HEK293 (cell line): ENCODE measurements around the gene FHL1.

Source experiments
- CTCF ChIA-PET: fragments of 350-600 bp; formaldehyde crosslinking; extraction: SDS; loops from one replicate; lab custom pipeline; 2021; ENCODE audit warnings: antibody characterized with exemption; lab: Yijun Ruan, JAX
- POLR2A ChIA-PET: fragments of 300-600 bp; formaldehyde crosslinking; extraction: SDS; loops from one replicate; lab custom pipeline; 2020; ENCODE audit warnings: antibody characterized with exemption, inconsistent platforms; lab: Yijun Ruan, JAX
- H3K27ac ChIP-seq: fragments of 200-500 bp; sonication (Bioruptor generic); 2 replicates; pipeline ENCODE4 v1.5.1; 2014; ENCODE audit warnings: low read depth, low read length, control low read depth, inconsistent platforms; ENCODE audit errors: extremely low read depth
- H3K36me3 ChIP-seq, 2 experiments: fragments of 200-500 bp in 1 of 2; sonication (Bioruptor generic) in 1 of 2; 1 replicate in 1 of 2; 2 replicates in 1 of 2; pipeline ENCODE4 v1.5.1; 2014 to 2017; ENCODE audit warnings: inconsistent platforms in 2 of 2, low read length in 2 of 2; ENCODE audit not compliant: control insufficient read depth in 2 of 2, insufficient read depth in 1 of 2
- H3K4me1 ChIP-seq: fragments of 200-500 bp; sonication (Bioruptor generic); 2 replicates; pipeline ENCODE4 v1.5.1; 2014; ENCODE audit warnings: mild to moderate bottlenecking, low read length, inconsistent platforms; ENCODE audit not compliant: control insufficient read depth, insufficient read depth
- H3K4me3 ChIP-seq: 2 replicates; pipeline ENCODE4 v1.5.1; 2011; ENCODE audit warnings: low read depth, mild to moderate bottlenecking, control low read depth, low read length, moderate library complexity
- H3K9me3 ChIP-seq: fragments of 200-500 bp; sonication (Bioruptor generic); 2 replicates; pipeline ENCODE4 v1.5.1; 2014; ENCODE audit warnings: low read depth, low read length, inconsistent platforms; ENCODE audit not compliant: control insufficient read depth, insufficient read depth
- GLI2 ChIP-seq: fragments of 450-650 bp; formaldehyde crosslinking; IDR thresholded peaks from 2 replicates; pipeline ENCODE4; 2017; ENCODE audit warnings: missing biosample characterization, missing genetic modification characterization, low read depth, borderline replicate concordance
- GLIS1 ChIP-seq: fragments of 450-650 bp; formaldehyde crosslinking; IDR thresholded peaks from 2 replicates; pipeline ENCODE4 v1.5.1; 2016; ENCODE audit warnings: missing biosample characterization, missing genetic modification characterization
- GLIS2 ChIP-seq: fragments of 450-650 bp; formaldehyde crosslinking; IDR thresholded peaks from 2 replicates; pipeline ENCODE4 v1.5.1; 2016; ENCODE audit warnings: missing biosample characterization, missing genetic modification characterization
- HOXC10 ChIP-seq: sonication (generic); formaldehyde crosslinking; IDR thresholded peaks from 2 replicates; pipeline ENCODE4 v1.8.1; 2023; ENCODE audit warnings: mild to moderate bottlenecking, missing genetic modification reagents
- KLF8 ChIP-seq: fragments of 450-650 bp; formaldehyde crosslinking; IDR thresholded peaks from 2 replicates; pipeline ENCODE4 v1.5.1; 2016; ENCODE audit warnings: missing biosample characterization, missing genetic modification characterization
- RBAK ChIP-seq: fragments of 450-650 bp; formaldehyde crosslinking; IDR thresholded peaks from 2 replicates; pipeline ENCODE4 v1.5.1; 2016; ENCODE audit warnings: missing biosample characterization, missing genetic modification characterization
- SP3 ChIP-seq: fragments of 450-650 bp; formaldehyde crosslinking; IDR thresholded peaks from 2 replicates; pipeline ENCODE4 v1.5.1; 2016; ENCODE audit warnings: missing biosample characterization, missing genetic modification characterization
- ZBTB8A ChIP-seq: fragments of 450-650 bp; formaldehyde crosslinking; IDR thresholded peaks from 2 replicates; pipeline ENCODE4 v1.5.1; 2016; ENCODE audit warnings: missing biosample characterization, missing genetic modification characterization
- ZNF114 ChIP-seq: fragments of 450-650 bp; formaldehyde crosslinking; IDR thresholded peaks from 2 replicates; pipeline ENCODE4 v1.5.0; 2017; ENCODE audit warnings: missing biosample characterization, missing genetic modification characterization
- ZNF132 ChIP-seq: fragments of 450-650 bp; formaldehyde crosslinking; IDR thresholded peaks from 2 replicates; pipeline ENCODE4 v1.5.1; 2017; ENCODE audit warnings: missing biosample characterization, missing genetic modification characterization, borderline replicate concordance
- ZNF146 ChIP-seq: fragments of 450-650 bp; formaldehyde crosslinking; IDR thresholded peaks from 2 replicates; pipeline ENCODE4 v1.5.1; 2016; ENCODE audit warnings: missing biosample characterization, missing genetic modification characterization
- ZNF175 ChIP-seq: fragments of 450-650 bp; formaldehyde crosslinking; IDR thresholded peaks from 2 replicates; pipeline ENCODE4 v1.5.1; 2016; ENCODE audit warnings: missing biosample characterization, missing genetic modification characterization
- ZNF19 ChIP-seq: fragments of 450-650 bp; formaldehyde crosslinking; IDR thresholded peaks from 2 replicates; pipeline ENCODE4; 2016; ENCODE audit warnings: missing biosample characterization, missing genetic modification characterization, low read depth
- ZNF239 ChIP-seq: fragments of 450-650 bp; formaldehyde crosslinking; IDR thresholded peaks from 2 replicates; pipeline ENCODE4 v1.5.1; 2016; ENCODE audit warnings: missing biosample characterization, missing genetic modification characterization
- ZNF24 ChIP-seq: fragments of 450-650 bp; formaldehyde crosslinking; IDR thresholded peaks from 2 replicates; pipeline ENCODE4 v1.5.1; 2016; ENCODE audit warnings: missing biosample characterization, missing genetic modification characterization
- ZNF248 ChIP-seq: fragments of 450-650 bp; formaldehyde crosslinking; IDR thresholded peaks from 2 replicates; pipeline ENCODE4 v1.5.1; 2017; ENCODE audit warnings: missing biosample characterization, missing genetic modification characterization
- ZNF324 ChIP-seq: fragments of 450-650 bp; formaldehyde crosslinking; IDR thresholded peaks from 2 replicates; pipeline ENCODE4 v1.5.1; 2016; ENCODE audit warnings: missing biosample characterization, missing genetic modification characterization
- ZNF335 ChIP-seq: fragments of 450-650 bp; formaldehyde crosslinking; conservative IDR thresholded peaks from 2 replicates; pipeline ENCODE4 v1.5.1; 2016; ENCODE audit warnings: missing biosample characterization, missing genetic modification characterization
- ZNF341 ChIP-seq: fragments of 450-650 bp; formaldehyde crosslinking; IDR thresholded peaks from 2 replicates; pipeline ENCODE4; 2016; ENCODE audit warnings: low read depth, missing biosample characterization, missing genetic modification characterization
- ZNF354C ChIP-seq: fragments of 450-650 bp; formaldehyde crosslinking; IDR thresholded peaks from 2 replicates; pipeline ENCODE4 v1.5.1; 2016; ENCODE audit warnings: missing biosample characterization, missing genetic modification characterization, low read depth, borderline replicate concordance
- ZNF37A ChIP-seq: fragments of 450-650 bp; IDR thresholded peaks from 2 replicates; pipeline ENCODE4 v1.5.1; 2018; ENCODE audit warnings: missing biosample characterization, missing genetic modification characterization
- ZNF473 ChIP-seq: fragments of 450-650 bp; formaldehyde crosslinking; IDR thresholded peaks from 2 replicates; pipeline ENCODE4 v1.5.1; 2017; ENCODE audit warnings: missing biosample characterization, missing genetic modification characterization
- ZNF549 ChIP-seq: fragments of 450-650 bp; IDR thresholded peaks from 2 replicates; pipeline ENCODE4 v1.5.1; 2018; ENCODE audit warnings: missing biosample characterization, missing genetic modification characterization, mild to moderate bottlenecking, inconsistent platforms, moderate library complexity
- ZXDB ChIP-seq: fragments of 450-650 bp; formaldehyde crosslinking; IDR thresholded peaks from 2 replicates; pipeline ENCODE4 v1.5.1; 2016; ENCODE audit warnings: missing biosample characterization, missing genetic modification characterization
- TF ChIP-seq, protein P1 (sequence below): fragments of 450-650 bp; formaldehyde crosslinking; IDR thresholded peaks from 2 replicates; pipeline ENCODE4 v1.5.1; 2016; ENCODE audit warnings: missing biosample characterization, missing genetic modification characterization, borderline replicate concordance
- TF ChIP-seq, protein P2 (sequence below): fragments of 450-650 bp; formaldehyde crosslinking; IDR thresholded peaks from 2 replicates; pipeline ENCODE4 v1.5.1; 2016; ENCODE audit warnings: missing biosample characterization, missing genetic modification characterization
- TF ChIP-seq, protein P3 (sequence below): fragments of 450-650 bp; formaldehyde crosslinking; optimal IDR thresholded peaks from 2 replicates; pipeline ENCODE3; 2016; ENCODE audit warnings: missing biosample characterization, mild to moderate bottlenecking, missing genetic modification characterization
- TF ChIP-seq, protein P4 (sequence below): fragments of 450-650 bp; formaldehyde crosslinking; IDR thresholded peaks from 2 replicates; pipeline ENCODE4 v1.5.1; 2016; ENCODE audit warnings: missing biosample characterization, missing genetic modification characterization

Gene FHL1

DNA sequence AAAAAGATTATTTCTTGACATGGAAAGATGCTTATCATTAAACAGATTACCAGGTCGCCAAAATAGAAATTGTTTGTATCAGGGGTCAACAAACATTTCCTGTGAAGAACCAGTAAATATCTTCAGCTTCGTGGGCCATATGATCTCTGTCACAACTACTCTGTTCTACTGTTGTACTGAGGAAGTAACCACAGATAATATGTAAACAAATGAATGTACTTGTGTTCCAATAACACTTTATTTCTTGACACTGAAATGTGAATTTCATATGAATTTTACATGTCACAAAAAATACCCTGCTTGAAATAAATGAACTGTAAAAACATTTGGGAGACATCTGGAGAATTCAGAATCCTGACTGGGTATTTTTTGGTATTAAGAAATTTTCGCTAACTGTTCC, 4.7 kb upstream of the FHL1 start:
- no peaks in the 10 kb centered on the region for H3K9me3 ChIP-seq
- no peaks in the 10 kb centered on the region for H3K36me3 ChIP-seq
- CTCF ChIA-PET, result interaction anchor here (0.7 to 1.0 kb wide), 2 partner anchors 10 to 19 kb away, joined by 3 read pairs; no protein-coding TSS in a partner anchor
- no peak overlapping the region for H3K4me3 ChIP-seq
- no peak overlapping the region for H3K27ac ChIP-seq
- no peaks in the 10 kb centered on the region; the same call in 1 of the 2 replicates for H3K4me1 ChIP-seq
- TF ChIP-seq ZNF341 (tag by site-specific recombination), result no peak
- TF ChIP-seq ZXDB, result no peak
- TF ChIP-seq ZNF473, result no peak
- no peak for TF ChIP-seq ZNF37A
- TF ChIP-seq ZBTB8A (tag by site-specific recombination), result no peak
- TF ChIP-seq ZNF549, result no peak
- TF ChIP-seq ZNF146 (tag by site-specific recombination), result no peak
- no peak for TF ChIP-seq GLIS1 (tag by site-specific recombination)
- TF ChIP-seq RBAK (tag by site-specific recombination), result no peak
- no peak for TF ChIP-seq ZNF114
- TF ChIP-seq, protein P1, sequence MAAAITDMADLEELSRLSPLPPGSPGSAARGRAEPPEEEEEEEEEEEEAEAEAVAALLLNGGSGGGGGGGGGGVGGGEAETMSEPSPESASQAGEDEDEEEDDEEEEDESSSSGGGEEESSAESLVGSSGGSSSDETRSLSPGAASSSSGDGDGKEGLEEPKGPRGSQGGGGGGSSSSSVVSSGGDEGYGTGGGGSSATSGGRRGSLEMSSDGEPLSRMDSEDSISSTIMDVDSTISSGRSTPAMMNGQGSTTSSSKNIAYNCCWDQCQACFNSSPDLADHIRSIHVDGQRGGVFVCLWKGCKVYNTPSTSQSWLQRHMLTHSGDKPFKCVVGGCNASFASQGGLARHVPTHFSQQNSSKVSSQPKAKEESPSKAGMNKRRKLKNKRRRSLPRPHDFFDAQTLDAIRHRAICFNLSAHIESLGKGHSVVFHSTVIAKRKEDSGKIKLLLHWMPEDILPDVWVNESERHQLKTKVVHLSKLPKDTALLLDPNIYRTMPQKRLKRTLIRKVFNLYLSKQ, result no peak
- TF ChIP-seq ZNF19, result no peak
- TF ChIP-seq, protein P2, sequence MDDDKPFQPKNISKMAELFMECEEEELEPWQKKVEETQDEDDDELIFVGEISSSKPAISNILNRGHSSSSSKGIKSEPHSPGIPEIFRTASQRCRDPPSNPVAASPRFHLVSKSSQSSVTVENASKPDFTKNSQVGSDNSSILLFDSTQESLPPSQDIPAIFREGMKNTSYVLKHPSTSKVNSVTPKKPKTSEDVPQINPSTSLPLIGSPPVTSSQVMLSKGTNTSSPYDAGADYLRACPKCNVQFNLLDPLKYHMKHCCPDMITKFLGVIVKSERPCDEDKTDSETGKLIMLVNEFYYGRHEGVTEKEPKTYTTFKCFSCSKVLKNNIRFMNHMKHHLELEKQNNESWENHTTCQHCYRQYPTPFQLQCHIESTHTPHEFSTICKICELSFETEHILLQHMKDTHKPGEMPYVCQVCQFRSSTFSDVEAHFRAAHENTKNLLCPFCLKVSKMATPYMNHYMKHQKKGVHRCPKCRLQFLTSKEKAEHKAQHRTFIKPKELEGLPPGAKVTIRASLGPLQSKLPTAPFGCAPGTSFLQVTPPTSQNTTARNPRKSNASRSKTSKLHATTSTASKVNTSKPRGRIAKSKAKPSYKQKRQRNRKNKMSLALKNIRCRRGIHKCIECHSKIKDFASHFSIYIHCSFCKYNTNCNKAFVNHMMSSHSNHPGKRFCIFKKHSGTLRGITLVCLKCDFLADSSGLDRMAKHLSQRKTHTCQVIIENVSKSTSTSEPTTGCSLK (tag by site-specific recombination), result no peak
- TF ChIP-seq ZNF24 (tag by site-specific recombination), result no peak
- no peak for TF ChIP-seq ZNF354C (tag by site-specific recombination)
- POLR2A ChIA-PET, result no interaction called here

DNA sequence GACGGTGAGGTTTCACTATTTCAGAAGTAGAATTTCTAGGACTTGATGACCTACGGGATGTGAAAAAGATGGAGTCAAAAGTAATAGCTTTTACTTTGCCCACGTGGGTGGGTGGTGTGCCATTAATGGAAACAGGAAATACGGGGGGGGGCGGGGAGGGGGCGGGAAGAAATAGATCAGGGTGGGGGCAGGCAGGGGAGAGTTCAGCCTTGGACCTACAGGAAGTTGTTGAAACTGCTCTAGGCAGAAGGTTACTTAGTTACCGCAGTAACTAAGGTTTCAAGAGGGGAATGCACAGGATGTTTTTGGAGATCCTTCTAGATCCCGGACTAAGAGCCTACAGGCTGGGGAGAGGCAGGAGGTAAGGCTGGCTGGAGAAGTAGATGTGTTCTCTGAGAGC, 3.6 kb upstream of the FHL1 start:
- Histone ChIP-seq H3K36me3 (no peaks in the 10 kb centered on the region), H3K9me3 (no peaks in the 10 kb centered on the region), H3K27ac (no peak overlapping the region), H3K4me1 (no peaks in the 10 kb centered on the region; the same call in 1 of the 2 replicates), H3K4me3 (no peak overlapping the region)
- TF ChIP-seq GLI2, result no peak
- TF ChIP-seq ZNF248 (tag by site-specific recombination), result no peak
- TF ChIP-seq ZNF175, result no peak
- no peak for TF ChIP-seq KLF8 (tag by site-specific recombination)
- TF ChIP-seq ZNF132 (tag by site-specific recombination), result no peak
- CTCF ChIA-PET, result interaction anchor here (0.6 kb wide), 1 partner anchor 22 kb away, joined by 3 read pairs; no protein-coding TSS in a partner anchor
- POLR2A ChIA-PET, result no interaction called here

DNA sequence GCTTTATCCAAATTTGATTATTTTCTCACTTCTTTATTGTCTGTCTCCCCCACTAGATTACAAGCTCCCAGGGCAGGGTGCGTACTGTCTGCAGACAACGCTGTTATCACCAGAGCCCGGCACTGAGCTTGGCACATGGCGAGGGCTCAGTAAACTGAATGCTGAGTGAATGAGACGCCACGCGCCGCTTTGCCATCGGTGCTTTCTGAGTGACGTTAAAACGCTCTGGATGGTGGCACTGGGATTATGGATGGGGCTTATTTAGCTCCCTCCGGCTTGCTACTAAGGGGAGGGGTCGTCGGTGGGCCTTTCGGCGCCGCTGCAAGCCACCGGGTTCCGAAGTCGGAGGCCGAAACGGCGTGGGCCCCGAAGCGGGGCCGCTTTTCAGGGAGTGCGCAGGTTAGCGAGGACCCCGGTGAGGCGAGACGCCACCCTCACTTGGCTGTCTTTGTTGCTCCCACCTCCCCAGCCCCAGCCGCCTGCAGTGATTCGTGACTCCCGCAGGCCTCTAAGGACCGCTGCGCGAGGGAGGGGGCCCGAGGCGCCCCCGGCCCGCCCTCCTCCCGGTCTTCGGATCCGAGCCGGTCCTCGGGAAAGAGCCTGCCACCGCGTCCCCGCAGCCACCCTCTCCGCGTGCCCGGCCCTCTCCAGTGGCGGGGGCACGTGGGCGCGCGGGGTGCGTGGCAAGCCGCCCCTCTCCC, 569 bp upstream of the FHL1 start:
- no peaks in the 10 kb centered on the region for H3K9me3 ChIP-seq
- CTCF ChIA-PET, result interaction anchor here (0.7 to 1.3 kb wide), 3 partner anchors 8 to 118 kb away, joined by 4 to 6 read pairs (median 5); no protein-coding TSS in a partner anchor
- peaks cover 10% of the 10 kb centered on the region for H3K4me1 ChIP-seq
- H3K36me3 ChIP-seq, result no peaks in the 10 kb centered on the region
- POLR2A ChIA-PET, result interaction anchor here (1.7 kb wide), 1 partner anchor 16 kb away, joined by 5 read pairs; no protein-coding TSS in a partner anchor
- H3K4me3 ChIP-seq, result peak overlapping the region; percentile 63
- H3K27ac ChIP-seq, result peak overlapping the region; percentile 99
- TF ChIP-seq ZNF335 (tag by site-specific recombination) (peak; percentile 84), GLIS2 (no peak), ZNF324 (no peak), ZNF239 (tag by site-specific recombination) (no peak), HOXC10 (CRISPR knock-in tag) (no peak), SP3 (tag by site-specific recombination) (no peak)
- TF ChIP-seq, protein P3, sequence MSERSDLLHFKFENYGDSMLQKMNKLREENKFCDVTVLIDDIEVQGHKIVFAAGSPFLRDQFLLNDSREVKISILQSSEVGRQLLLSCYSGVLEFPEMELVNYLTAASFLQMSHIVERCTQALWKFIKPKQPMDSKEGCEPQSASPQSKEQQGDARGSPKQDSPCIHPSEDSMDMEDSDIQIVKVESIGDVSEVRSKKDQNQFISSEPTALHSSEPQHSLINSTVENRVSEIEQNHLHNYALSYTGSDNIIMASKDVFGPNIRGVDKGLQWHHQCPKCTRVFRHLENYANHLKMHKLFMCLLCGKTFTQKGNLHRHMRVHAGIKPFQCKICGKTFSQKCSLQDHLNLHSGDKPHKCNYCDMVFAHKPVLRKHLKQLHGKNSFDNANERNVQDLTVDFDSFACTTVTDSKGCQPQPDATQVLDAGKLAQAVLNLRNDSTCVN, result peak; percentile 75
- TF ChIP-seq, protein P4, sequence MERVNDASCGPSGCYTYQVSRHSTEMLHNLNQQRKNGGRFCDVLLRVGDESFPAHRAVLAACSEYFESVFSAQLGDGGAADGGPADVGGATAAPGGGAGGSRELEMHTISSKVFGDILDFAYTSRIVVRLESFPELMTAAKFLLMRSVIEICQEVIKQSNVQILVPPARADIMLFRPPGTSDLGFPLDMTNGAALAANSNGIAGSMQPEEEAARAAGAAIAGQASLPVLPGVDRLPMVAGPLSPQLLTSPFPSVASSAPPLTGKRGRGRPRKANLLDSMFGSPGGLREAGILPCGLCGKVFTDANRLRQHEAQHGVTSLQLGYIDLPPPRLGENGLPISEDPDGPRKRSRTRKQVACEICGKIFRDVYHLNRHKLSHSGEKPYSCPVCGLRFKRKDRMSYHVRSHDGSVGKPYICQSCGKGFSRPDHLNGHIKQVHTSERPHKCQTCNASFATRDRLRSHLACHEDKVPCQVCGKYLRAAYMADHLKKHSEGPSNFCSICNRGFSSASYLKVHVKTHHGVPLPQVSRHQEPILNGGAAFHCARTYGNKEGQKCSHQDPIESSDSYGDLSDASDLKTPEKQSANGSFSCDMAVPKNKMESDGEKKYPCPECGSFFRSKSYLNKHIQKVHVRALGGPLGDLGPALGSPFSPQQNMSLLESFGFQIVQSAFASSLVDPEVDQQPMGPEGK (tag by site-specific recombination), result peak; percentile 69
